GM18873 (cell line): ENCODE measurements around the gene TMEM163.

Source experiments
- ATAC-seq: cut with Tn5 transposase; IDR thresholded peaks from one replicate; pipeline ENCODE4 v1.9.1; 2021; ENCODE audit warnings: mild to moderate bottlenecking, moderate library complexity, moderate number of reproducible peaks; ENCODE audit not compliant: unreplicated experiment, low FRiP score

The TMEM163 gene

DNA sequence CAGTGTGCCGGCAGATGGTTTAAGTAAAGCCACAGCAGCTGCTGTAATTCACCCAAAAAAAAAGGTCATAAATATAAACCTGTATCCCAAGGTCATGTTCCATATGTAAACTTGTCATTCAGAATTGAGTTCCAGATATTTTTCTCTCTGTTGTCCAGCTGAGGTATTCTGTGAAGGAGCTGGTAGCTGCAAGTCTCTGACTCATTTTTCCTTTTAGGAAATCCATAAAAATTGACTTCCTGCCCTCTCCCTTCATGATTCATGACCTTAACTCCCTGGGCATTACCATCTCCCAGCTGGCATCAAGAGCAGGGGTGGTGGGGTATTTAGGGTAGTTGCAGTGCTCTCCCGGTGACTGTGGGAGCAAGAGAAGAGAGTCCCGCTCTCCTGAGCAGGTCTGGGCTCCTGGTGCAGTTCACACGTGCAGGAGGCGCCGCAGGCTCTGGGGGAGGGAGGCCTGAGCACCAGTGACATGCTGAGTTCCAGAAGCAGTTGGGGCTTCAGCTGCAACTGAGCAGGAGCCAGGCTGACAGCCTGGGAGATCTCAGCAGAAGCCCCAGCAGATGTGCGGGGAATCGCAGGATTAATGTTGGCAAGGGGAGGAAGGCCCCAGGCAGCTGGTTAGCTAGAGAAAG is 272.3 kb downstream of the TMEM163 start:
- ATAC-seq = no peak

- no peak for ATAC-seq
Observed at GRCh38 chr2:134445985-134446382, 272.8 kb downstream of the TMEM163 start.

DNA sequence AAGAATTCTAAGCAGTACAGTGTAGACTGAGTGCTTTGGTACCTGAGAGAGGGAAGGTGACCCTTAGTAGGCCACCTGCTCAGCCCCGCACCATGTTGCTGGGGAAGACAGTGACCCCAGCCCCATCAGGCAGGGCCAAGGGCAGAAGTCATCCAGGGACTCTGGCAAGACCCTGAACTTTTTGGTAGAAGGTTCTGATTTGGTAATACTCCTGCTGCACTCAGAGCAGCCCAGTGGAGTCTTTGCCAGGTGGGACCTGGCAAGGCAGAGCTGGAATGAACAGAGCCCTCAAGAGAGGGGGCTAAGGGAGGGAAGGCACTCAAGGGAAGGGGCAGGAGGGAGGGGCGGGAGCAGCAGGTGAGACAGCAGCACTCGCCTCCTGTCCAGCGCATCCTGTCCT is 273.7 kb downstream of the TMEM163 start:
- ATAC-seq = no peak

GRCh38 chr2:134443814-134444480 is 274.9 kb downstream of the TMEM163 start:
- ATAC-seq = no peak

GRCh38 chr2:134441153-134441863 is 277.5 kb downstream of the TMEM163 start:
- no peak for ATAC-seq

DNA sequence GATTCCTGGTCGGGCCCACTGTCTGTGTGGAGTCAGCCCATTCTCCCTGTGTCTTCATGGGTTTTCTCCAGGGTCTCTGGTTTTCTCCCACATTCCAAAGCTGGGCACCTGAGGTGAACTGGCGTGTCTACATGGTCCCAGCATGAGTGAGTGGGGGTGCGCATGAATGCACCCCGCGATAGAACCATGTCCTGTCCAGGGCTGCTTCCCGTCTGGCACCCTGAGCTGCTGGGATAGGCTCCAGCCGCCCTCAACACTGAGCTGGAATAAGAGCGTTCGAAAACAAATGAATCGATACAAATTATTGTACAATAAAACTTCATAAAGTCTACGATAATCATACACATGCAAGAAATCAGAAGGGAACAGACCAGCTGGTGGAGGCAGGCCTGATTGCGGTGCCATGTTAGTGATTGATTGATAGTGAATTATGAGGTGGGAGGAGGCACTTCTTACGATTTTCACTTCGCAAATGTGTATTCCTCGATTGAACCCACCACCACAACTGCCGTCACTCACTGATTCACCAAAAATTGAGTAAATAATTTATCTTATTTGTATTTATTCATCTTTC is 278.4 kb downstream of the TMEM163 start:
- no peak for ATAC-seq

- ATAC-seq = no peak
Observed at GRCh38 chr2:134438371-134438770, 280.4 kb downstream of the TMEM163 start.

DNA sequence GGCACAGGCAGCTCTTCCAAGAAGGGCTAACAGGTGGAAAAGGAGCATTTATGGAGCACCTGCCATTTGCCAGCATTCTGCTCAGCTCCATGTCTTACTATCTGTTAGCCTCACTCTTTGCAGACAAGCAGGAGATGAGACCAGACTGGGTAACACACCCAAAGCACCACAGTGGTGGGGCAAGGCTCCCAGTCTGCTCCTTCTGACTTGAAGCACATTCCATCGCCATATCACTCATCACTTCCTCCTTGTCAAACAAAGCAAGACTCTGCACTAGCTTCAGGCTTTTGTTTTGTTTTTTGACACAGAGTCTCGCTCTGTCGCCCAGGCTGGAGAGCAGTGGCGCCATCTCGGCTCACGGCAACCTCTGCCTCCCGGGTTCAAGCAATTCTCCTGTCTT is 282.1 kb downstream of the TMEM163 start:
- no peak for ATAC-seq

DNA sequence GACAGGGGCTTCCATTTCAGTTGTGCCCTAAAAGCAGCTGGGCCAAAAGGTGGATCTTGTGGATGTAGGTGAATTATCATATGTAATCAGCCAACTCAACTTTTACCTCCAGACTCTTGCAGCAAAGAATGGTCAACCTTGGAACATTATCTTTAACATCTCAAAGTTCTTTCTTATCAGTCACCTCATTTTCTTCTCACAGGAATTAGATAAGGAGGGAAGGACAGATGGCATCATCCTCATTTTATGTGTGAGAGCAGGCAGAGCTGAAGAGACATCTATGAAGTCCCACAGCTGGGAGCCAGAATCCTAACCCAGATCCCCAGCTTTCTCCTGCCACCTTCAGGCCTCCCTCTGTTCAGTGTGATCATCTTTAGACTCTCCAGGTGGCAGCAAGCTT is 282.9 kb downstream of the TMEM163 start:
- ATAC-seq = no peak

DNA sequence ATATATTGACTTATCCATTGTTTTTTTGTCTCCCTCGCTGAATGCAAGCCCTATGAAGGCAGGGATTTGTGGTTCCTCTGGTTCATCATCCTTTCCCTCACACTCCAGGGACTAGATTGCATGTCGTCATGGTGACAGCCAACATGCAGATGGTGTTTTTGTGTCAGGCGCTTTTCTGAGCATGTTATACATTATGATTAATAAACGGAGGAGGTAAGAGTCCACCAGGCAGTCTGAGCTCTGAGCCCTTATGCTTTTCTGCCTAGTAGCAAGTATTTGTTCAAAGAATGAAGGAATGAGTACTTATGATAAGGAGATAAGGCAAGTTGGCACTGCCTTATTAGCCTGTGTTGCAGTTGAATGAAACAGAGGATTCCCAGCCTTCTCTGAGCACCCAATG is 283.3 kb downstream of the TMEM163 start:
- ATAC-seq = no peak

DNA sequence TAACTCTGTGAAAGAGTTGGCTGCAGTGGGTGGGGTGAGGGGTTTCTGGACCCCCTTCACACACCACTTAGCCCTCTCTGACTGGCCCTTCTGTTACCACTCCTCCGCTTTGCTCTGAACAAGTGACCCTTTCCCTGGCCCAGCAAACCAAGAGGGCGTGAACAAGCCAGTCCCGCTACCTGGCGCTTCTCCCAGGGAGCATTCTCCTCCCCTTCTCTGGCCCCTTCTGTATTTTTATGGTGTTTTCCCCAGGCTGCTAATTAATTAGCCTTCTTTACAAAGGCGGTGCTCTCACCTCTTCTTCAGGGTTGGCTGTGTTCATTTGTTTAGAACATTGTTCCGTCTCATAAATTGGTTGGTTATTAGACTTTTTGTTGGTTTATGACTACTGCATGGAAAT is 284.8 kb downstream of the TMEM163 start:
- no peak for ATAC-seq

GRCh38 chr2:134433469-134433868 is 285.3 kb downstream of the TMEM163 start:
- no peak for ATAC-seq

- no peak for ATAC-seq
Observed at GRCh38 chr2:134432435-134432883, 286.3 kb downstream of the TMEM163 start.

DNA sequence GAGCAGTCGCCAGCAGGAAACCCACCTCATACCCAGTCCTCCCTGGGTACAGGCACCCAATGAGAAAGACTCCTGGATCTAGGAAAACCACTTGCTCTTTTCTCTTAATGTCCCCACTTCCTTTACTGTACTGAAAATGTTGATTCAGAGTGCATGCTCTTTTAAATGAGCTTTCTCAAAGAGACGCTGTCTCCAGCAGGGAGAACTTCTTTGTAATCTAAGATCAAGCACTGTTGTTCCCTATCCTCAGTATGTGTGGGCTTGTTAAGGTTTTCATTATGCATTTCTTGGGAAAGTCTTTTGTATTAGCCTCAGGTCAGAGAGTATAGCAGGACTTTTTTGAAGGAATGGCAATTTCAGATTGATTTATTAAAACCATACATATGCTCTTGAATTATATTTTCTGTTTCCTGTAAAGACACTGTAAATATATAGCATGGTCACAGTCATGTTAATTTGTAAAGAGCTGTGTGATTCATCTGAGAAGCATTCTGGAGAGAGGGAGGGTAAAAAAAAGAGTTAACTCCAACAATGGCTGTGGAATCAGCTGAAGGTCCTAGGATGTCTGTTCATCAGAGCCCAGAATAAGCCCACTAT is 286.9 kb downstream of the TMEM163 start:
- ATAC-seq = no peak

DNA sequence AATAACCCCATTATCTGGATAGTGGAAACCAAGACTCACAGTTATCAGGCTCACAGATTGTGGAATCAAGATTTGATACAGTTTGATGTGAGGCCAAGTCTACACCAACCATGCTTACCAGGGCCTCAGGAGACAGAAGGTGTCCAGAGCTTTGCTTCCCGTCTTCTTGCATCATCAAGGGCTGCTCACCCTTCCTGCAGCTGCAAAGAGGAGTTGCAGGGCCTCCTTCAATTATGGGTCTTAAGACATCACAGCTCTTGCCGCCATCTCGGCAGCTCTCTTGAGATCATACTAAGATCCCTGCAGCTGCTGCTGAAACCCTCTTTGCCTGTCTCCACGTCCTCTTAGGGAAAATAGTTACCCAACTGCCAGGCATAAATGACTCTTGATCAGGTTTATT is 288.9 kb downstream of the TMEM163 start:
- no peak for ATAC-seq

- ATAC-seq = no peak
Observed at GRCh38 chr2:134426721-134427120, 292.1 kb downstream of the TMEM163 start.

GRCh38 chr2:134425724-134426496 is 292.9 kb downstream of the TMEM163 start:
- no peak for ATAC-seq

GRCh38 chr2:134421556-134422328 is 297.1 kb downstream of the TMEM163 start:
- no peak for ATAC-seq

- no peak for ATAC-seq
Observed at GRCh38 chr2:134420920-134421319, 297.9 kb downstream of the TMEM163 start.
